Activated naive CD4-positive, alpha-beta T cell (primary cell): ENCODE measurements around the gene USP2.

Experiments
- DNase-seq, 4 experiments: peaks; one replicate each; lab custom pipeline; 2025; lab: John Stamatoyannopoulos, UW

USP2 gene

DNA sequence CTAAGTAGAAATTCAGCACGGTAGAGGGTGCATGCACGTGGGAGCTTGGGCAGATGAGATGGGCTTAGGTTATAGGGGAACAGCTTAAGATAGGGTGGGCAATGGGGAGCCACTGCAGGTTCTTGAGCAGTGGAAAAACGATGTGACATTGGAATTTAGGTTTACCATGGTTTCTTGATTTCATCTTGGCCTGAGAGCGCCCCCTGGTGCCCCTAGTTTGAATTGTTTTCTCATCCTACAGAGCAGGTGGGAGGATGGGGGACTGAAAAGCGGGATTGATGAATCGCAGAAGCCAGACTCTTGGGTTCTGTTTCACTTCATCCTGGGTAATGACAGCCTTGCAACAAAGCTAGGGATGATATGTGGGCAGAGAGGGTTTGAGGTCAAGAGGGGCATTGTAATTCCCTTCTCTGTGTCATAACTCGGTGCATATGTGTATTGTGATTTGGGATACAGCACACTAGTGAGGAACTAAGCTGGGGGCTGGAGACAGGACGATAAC is 57.9 kb downstream of the USP2 start:
- peak; percentile 47 to 77 (median 72) for DNase-seq

GRCh38 chr11:119322921-119323531 is 58.5 kb downstream of the USP2 start:
- no peak for DNase-seq

DNA sequence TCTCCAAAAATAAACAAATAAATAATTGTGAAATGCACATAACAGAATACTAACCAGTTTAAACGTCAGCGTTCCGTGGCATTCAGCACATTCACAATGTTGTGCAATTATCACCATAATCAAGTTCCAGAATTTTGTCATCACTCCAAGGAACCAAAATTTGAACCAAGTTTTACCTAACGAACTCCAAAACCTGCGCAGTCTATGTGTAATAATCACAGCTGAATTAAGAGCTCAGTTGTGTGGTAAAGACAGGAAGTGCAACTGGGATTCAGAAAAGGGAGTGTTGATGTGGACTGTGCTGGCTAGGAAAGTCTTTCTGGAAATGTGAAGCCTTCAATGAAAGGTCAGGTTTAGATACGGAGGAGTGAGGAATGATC is 59.1 kb downstream of the USP2 start:
- no peak for DNase-seq

GRCh38 chr11:119320776-119321524 is 60.5 kb downstream of the USP2 start:
- DNase-seq = peak in 2 of 4 experiments; percentile 21 to 46

DNA sequence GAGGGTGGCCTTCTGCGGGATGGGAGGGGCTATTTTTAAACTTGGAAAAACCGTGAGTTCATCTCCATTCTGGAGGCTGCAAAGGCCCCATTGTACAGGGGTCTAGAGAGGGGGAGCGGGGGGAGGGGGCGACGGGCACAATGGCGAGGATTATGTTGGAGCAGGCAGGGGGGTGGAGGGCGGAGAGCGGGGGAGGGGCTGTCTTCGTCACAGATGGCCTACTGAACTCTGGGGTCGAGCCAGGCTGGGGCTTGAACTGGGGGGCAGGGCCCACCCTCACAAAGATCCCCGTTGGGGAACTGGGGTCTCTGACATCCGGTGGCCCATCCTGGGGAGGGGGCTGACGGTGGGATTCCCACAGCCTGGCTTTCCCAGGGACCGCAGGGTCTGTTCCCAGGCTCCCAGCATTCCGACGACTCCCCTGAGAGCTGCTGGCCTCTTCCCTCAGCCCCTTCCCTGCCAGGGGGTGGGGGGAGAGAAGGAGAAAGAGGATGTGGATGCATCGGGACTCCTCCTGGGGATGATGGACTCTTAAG is 61.2 kb downstream of the USP2 start:
- DNase-seq = no peak

DNA sequence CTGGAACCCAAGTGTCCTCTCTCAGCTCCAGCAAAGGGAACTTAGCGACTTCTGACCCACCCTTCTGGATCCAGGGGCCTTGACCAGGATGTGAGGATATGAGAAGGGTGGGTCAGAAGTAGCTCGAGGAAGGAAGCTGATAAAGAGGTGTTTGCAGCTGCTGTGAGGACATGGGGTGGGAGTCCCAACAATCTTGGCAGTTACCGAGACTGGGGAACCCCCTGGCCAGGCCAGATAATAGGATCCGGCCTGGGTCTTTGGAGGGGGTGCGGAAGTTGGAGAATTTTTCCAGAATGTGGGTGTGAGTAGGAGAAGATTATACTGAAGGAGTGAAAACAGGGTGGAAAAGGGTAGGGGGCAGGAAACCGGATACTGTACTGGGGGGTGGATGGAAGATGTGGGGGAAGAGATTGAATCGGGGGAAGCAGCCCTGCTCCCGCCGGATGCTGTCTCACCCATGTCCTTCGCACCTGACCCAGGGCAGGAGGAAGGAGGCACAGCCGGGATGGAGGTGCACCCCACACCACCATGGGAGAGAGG is 61.7 kb downstream of the USP2 start:
- DNase-seq = no peak

DNA sequence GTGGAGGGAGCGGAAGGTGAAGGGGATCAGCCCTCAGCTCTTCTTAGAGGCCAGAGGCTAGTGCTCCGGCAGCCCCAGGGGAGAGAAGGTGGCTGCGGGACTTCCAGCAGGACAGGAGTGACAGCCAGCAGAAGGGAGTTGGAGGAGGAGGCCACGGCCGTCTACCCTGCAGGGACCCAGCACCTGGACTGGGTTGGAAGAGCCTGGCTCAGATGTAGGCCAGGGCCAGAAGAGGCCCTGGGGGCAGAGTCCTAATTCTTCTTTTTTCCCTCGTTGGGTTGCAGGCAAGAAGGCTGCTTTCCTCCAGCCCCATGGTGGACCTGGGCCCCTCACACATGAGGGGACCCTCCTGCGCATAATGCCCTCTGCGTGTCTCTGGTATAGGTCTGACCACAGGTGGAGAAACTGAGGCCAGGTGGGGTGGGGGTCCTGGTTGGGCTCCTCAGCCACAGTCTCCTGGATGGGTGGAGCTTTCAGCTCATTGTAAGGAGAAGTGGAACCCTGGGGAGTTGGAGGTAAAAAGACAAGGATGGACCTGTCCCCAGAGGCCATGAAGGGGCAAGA is 62.3 kb downstream of the USP2 start:
- no peak for DNase-seq

GRCh38 chr11:119318240-119319135 is 63.0 kb downstream of the USP2 start:
- DNase-seq = no peak

GRCh38 chr11:119317592-119318239 is 63.8 kb downstream of the USP2 start:
- no peak for DNase-seq

DNA sequence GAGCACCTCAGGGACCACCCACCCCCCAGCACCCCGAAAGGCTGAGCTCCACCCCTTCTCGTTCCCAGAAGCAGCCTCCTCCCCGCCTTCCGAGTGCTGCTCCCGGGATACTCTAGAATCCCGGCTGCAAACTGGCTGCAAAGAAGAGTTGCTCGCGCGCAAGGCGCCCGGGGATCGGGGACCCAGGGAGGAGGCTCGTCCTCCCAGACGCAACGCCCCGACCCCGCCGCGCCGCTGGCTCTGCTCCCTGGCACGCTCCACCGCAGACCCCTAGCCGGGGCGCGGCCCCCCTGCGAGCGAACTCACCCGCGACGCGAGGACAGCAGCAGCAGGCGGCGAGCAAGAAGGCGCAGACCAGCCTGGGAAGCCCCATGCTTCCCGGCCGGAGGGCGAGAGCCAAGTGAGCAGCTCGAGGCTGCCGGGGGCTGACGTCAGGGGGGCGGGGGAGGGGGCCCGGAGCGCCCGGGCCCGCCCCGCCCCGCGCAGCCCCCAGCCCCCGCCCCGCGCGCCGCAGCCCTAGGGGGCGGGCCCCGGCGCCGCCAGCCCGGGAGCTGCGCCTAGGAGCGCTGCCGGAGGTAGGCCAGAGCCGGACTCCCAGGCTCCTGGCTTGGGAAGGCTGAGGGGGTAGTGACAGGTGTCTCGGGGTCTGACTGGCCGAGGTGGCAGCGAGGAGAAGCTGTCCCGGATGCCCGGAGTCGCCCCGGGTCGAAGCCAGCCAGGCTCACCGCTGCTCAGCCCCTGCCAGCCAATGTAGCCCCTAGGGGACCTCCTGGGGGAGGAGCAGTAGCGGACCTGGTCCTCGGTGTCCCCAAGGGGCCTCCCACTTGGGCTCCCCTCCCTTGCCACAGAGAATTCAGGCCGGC is 64.5 kb downstream of the USP2 start, which contains the start of gene MCAM:
MCAM (minus strand) TSS at position 402 of the 863 bp plus-strand sequence; CDS start at position 373, 29 bp downstream.
- DNase-seq = no peak

- DNase-seq = no peak
Measured at GRCh38 chr11:119316016-119316728, 65.3 kb downstream of the USP2 start.

DNA sequence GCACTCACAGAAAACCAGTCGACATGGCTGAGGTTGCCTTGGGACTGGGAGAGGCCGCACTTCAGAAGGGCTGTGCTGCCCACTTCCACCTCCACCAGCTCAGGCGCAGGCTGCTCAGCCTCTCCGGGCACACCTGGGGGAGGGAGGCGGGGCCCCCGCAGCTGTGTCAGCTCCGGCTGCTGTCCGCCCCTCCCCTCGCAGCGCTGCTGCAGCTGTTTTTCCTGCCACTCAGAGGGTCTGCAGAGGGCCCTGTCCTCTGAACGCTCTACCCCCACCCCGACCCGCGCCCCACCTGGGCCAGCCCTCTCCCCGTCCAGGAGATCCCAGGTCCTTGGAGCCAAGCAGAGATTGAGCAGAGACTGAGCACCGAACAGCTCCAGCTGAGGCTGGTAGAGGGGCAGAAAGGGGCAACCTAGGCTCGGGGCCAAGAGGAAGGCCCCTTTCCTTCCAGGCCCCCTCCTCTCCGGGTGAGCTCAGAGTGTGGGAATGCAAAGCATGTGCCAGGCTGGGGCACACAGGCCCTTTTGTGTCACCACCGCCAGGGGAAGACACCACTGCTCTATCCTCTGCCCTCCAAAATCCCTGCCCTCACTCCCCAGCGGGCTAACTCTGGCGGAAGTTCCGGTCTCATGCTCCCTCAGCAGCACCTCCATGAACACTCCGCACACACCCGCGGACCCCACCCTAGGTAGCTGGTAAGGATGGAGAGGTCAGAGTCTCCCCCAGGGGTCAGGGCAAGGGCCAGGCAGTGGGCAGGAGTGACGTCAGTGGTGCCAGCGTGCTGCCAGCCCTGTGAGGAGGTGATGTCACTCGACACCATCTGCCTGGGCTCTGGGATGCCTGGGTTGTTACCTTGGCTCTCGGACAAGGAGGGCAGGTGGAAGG is 66.1 kb downstream of the USP2 start:
- DNase-seq = peak in 2 of 4 experiments; percentile 21 to 58

- DNase-seq = no peak
Measured at GRCh38 chr11:119314726-119315125, 66.8 kb downstream of the USP2 start.

DNA sequence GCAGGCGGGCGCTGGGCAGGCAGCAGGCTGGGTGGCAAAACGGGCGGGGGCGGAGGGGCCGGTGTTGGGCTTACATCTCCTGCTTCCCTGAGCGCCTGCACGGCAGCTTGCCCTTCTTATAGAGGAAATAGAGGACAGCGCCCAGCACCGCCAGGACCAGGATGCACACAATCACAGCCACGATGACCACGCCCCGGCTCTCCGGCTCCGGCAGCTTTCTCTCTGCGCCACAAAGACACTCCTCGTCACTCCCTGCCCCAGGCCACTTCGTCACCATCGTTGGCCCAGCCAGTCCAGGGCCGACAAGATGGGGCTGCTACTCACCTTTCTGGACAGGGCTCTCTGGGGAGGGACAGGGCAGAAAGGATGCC is 70.8 kb downstream of the USP2 start:
- no peak for DNase-seq

- DNase-seq = no peak
Measured at GRCh38 chr11:119309953-119310681, 71.4 kb downstream of the USP2 start.

- no peak for DNase-seq
Measured at GRCh38 chr11:119309411-119309810, 72.1 kb downstream of the USP2 start.

DNA sequence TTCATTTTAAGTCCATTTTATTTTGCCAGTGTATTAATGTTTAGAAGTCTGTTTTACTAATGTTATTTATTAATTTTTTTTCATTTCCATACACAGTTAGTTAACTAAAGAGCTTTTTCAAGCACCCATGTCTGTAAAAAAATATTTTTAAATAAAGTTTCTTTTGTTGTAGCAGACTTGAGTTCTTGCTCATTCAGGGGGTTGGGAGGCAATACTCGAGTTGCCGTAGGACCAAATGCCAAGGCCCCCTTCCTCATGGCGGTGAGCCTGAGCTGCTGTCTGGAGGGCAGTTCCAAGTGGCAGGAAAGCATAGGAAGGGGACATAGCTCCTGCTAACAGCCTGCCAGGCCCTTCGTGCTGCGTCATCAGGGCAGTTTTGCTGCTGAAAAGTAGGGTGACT is 73.5 kb downstream of the USP2 start:
- no peak for DNase-seq

DNA sequence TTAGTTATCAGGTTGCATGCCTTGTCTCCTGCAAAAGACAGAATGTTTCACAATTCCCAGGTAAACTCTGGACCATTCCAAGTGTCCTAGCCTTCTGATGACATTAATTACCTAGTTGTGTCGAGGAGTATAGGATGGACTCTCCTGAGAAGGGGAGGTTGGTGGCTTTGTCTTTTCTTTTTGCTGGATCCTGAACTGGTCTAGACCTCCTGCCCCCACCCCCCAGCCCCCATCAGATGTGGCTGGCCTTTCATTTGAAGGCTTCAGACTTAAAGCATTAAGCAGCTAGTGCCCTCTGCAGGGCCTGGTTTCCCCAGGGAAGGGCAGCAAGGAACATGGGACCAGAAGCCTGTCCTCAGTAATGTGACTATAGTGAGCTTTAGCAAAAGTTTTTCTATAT is 74.3 kb downstream of the USP2 start:
- no peak for DNase-seq
